HL-60/S4 treated with phorbol 12-myristate 13-acetate at 8.2 ng/mL for 4 days and 3 days (cell line): Measurements from ENCODE around the gene GPATCH4.
"Not testable (repeated sequence)": the region's sequence is repeated elsewhere in the genome, so short reads cannot be mapped to it uniquely, and the experiment has no call there.

Experiments used
- in situ Hi-C: fragments of 300-500 bp; cut with MboI; formaldehyde crosslinking; loops from 2 replicates; pipeline ENCODE4 v1.15.0; 2022; ENCODE audit warnings: low sequenced_read_pairs

Gene GPATCH4

DNA sequence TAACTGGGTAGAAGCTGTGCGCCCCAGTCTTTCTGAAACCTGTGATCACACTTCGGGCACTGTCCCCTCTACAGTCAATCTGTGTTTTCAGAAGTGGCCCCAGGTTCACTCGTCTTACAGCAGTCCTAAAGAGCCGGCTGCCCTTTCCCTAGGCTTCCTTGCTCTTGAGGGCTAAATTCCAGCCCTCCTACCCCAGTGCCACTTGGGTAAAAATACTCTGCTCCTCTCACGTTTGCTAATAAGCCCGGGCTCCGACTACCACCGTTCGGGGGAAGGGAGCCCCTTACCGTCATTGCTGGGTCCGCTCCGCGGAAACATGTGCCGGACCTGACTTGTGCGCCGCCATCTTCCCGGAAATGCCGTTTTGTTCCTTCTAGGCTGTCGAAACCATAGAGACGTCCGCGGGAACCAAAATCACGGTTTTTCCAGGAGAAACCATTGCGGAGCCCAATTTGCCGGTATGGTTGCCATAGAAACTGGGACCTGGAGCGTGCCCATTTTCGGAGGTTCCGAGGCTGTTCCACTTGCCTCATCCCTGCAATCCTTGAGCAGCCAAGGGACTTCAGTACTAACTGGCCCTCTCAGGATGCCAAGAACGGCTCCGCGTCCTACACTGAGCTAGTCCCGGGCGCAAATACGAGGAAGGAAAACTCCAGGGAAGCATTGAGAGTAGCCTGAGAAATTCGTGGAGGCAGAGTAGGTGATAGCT is at the start of gene GPATCH4:
TSS of gene GPATCH4 (minus strand) at position 358 of the 709 bp plus-strand sequence.
- in situ Hi-C loops = loop anchor here (10.0 kb wide), 1 partner anchor 146 kb away; no protein-coding TSS in a partner anchor

DNA sequence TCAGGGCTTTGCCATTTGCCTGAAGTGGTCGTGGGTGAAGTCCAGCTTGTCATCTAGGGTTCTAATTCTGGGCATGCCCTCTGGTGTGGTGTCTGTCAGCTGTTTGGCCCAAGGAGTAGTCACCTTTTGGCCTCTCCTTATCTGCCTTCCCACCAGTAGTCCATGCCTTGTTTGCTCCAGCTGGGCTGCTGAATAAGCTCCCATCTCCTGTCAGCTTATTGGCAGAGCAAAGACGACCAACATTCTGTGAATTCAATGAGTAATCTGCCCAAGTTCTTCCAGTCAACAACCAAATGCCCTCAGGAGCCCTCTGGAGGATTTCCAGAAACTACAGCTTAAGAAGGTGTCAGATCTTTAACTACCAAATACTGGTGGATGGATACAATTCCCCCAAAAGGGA is 47.7 kb upstream of the GPATCH4 start:
- in situ Hi-C loops = no loop called here

DNA sequence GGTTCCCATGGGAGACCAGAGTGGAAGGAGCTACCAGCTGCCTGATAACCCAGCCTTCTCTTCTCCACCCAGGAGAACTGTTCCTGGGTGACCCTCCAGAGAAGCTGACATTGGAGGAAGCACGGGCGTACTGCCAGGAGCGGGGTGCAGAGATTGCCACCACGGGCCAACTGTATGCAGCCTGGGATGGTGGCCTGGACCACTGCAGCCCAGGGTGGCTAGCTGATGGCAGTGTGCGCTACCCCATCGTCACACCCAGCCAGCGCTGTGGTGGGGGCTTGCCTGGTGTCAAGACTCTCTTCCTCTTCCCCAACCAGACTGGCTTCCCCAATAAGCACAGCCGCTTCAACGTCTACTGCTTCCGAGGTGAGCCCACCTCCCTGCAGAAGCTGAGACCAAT is 47.2 kb upstream of the GPATCH4 start:
- in situ Hi-C loops = no loop called here

DNA sequence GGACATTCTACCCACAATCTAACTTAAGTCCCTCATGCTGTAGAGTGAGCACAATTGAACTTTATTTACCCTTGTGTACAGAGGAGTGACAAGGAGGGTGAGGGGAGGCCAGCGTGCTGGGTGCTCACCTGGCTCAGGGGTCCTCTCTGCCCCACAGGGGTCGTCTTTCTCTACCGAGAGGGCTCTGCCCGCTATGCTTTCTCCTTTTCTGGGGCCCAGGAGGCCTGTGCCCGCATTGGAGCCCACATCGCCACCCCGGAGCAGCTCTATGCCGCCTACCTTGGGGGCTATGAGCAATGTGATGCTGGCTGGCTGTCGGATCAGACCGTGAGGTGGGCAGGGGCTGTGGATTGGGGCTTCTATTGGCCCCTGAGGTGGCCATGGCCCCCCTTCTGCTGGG is 46.1 kb upstream of the GPATCH4 start:
- in situ Hi-C loops = no loop called here

DNA sequence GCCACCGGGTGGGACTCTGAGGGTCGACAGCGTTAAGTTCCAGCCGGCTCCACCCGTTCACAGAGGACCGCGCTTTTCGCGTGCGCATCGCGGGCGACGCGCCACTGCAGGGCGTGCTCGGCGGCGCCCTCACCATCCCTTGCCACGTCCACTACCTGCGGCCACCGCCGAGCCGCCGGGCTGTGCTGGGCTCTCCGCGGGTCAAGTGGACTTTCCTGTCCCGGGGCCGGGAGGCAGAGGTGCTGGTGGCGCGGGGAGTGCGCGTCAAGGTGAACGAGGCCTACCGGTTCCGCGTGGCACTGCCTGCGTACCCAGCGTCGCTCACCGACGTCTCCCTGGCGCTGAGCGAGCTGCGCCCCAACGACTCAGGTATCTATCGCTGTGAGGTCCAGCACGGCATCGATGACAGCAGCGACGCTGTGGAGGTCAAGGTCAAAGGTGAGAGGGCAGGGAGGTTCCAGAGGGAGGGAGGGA is 45.5 kb upstream of the GPATCH4 start:
- in situ Hi-C loops = no loop called here

DNA sequence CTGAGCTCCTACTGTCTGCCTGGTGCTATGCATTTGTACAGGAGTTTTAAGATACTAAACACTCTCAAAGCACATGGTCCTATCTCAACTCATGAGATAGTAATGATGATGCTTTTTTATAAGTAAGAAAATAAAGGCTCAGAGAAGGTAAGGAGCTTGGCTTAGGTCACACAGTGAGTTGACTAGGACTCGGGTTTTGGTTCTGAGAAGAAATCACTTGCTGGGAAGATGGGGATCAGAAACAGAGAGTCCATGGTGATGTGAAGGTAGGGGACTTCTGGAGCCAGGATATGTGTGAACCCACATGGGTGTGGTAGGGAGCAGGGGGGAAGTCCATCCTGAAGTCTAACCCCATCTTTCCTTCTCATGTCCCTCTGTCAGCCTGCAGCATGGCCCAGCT is 44.4 kb upstream of the GPATCH4 start:
- in situ Hi-C loops = no loop called here

DNA sequence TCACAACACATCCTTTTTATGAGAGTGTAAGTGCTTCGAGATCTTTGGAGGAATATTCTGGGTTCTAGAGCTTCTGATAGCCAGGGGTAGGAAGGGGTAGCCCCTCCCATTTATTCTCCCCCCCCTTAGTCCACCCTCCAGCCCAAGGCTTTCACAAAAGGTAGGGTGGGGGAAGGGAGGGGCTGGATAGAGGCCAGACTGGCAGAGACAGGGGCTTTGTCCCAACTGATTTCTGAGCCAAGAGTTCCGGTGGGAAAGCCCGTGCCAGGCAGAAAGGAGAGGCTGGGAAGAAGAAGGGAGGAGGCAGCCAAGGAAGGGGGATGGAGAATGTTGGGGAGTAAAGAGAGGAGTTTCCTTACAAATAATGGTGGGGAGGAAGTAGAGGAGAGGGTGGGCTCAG is 43.8 kb upstream of the GPATCH4 start:
- in situ Hi-C loops = no loop called here

DNA sequence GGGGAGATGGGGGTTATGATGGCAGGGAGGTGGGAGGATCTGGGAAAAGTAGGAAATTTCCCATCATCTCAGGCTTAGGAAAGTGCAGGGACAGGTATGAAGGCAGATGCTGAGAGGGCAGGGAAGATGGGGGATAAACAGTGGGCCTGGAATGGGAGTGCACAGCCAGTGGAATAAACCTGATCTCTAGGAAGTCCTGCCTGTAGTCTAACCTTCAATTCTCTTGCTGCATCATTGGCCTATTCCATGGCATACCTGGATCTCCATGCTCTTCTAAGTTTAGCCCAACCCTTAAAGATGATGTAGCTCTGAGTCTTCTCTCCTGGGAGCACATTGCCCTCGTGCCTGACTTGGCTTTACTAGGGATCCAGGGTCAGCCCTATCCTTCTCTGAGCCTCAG is 43.4 kb upstream of the GPATCH4 start:
- in situ Hi-C loops = no loop called here

DNA sequence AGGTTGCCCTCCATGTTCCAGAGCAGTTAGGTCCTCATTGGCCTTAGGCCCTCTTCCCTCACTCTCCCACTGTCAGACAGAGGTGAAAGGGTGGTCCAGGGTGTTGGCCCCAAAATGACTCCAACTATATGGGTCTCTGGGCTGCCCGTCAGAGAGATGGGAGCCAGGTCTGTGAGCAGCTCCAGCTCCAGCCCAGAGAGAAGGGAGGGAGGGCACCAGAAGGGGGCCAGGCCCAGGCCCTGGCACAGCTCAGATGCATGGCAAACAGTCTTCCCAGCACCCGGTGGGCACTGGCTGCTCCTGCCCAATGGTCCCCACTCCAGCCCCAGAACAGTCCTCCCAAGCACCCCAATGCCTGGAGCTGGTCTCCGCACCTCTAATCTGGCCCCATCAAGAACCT is 42.9 kb upstream of the GPATCH4 start:
- in situ Hi-C loops = no loop called here

DNA sequence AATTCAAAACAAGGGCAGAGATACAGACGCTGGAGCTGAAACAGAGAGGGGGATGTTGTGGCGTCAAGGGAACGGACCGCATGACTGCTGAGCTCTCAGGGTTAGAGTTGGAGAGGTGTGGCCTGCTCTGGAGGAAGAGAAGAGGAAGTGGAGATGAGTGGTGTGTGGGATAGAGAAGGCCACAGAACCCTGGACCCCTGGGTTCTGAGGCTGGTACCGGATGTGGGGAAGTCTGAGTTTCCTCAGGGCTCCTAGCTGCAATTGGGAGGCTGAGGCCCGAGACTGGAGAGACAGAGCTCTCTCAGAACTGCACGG is 42.5 kb upstream of the GPATCH4 start:
- in situ Hi-C loops = no loop called here

DNA sequence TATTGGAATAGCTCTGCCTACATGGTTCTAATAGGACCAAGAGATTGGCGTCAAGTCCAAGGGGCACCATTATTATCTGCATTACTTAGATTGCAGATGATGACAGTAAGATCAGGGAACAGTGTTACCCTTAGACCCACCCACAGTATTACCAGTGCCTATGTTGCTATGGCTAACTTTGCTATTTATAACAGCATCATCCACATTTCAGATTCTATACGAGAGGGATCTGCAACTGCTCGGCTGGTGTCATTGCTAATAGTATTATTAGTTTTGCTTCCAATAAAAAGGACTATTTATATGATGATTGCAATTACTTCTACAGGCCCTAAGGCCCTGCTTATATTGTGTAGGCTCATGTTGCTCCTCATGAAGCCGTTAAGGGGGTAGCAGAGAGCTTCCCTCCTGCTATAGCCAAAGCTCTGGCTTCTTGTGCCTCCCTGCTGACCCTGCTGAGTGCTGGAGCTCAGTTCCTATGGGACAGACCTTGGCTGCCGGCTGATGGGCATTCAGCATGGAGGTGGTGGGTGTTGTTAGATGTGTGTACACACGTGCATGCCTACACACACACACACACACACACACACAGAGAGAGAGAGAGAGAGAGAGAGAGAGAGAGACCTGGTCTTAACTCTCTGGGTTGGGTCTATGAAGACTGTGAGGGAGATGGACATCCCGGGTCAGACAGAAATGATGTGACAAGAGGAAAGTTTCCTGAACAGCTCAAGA is 41.9 kb upstream of the GPATCH4 start:
- in situ Hi-C loops = no loop called here

DNA sequence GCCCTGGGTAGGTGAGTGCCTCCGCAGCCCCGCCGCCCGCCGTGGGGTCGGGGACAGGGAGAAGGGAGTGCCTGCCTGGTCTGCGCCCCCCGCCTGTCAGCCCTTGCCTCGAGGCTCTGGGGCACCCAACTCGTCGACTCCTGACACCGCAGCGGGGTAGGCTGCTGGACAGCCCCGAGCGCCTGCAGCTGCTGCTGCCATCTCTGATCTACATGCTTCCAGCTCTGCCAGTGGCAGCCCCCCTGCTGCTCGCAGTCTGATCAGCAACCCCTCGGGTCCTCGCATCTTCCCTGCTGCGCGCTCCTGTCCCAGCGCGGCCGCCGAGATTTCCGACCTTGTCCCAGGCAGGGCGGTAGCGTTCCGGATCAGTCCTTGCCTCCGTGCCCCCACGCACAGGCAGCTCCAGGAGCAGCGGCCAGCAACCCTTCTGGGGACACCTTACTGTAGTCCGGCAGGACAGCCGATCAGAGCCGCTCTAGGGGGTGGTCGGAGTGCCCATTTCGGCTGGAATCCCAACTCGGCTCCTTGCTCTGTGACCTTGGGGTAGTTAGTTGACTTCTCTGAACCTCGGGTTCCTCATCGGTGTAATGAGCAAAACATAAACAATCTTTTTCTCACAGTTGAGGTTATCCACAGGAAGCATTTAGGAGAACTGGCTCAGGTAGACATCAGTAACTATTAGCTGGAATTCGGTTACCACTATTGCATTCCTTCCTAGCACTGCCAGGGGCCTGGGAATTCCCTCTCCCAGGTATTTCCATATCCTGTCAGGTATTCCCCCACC is 41.2 kb upstream of the GPATCH4 start:
- in situ Hi-C loops = no loop called here

DNA sequence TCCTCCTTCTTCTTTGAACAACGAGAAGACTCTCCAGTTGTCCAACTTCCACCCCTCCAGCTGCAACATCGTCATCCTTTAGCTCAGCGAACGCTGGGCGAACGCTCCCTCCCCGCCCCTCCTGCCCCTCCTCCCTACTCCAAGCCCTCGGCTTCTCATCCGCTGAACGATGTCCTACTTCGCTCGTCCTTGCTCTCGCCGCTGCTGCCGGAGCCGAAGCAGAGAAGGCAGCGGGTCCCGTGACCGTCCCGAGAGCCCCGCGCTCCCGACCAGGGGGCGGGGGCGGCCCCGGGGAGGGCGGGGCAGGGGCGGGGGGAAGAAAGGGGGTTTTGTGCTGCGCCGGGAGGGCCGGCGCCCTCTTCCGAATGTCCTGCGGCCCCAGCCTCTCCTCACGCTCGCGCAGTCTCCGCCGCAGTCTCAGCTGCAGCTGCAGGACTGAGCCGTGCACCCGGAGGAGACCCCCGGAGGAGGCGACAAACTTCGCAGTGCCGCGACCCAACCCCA is 40.5 kb upstream of the GPATCH4 start, which contains the start of gene BCAN:
TSS of gene BCAN (plus strand) at position 357 of the 504 bp plus-strand sequence. CDS start 3,938 bp downstream, outside the sequence.
- in situ Hi-C loops = no loop called here

DNA sequence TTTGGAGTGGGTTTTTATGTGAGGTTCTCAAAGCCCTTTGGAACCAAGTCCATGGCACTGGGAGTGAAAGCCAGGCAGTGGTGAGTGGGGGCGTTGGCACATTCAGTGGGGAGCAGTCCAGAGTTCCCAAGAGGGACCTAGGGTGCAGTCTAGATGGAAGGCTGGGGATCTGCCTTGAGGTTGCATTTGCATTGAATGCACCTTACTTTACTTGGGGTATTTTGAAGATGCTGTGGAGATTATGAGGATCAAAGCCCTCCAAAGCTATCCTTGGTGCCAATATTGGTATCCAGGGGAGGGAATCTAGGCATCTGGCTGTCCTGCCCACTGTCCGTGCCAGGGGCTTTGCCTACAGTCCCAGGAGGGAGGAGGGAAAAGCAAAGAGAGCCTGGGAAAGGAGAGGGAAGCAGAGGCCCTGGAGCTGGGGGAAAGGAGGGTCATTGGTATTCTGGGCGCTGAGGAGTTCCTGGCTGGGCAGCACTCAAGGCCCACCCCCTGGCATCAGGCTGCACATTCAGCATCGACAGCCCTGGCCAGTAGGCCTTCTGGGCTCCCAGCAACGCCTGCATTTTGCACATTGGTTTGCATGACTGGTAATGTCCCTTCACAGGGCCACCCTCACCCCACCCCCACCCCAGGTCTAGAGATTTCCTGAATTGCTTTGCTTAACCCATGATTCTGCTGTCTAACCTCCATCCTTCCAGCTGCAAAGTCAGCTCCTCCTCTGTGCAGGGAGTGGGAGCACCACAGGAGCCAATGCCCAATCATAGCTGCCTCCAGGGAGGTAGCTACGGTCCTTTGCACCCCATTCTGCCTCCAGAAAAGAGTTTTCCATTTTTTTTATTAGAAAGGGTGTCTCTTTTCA is 39.8 kb upstream of the GPATCH4 start:
- in situ Hi-C loops = no loop called here

DNA sequence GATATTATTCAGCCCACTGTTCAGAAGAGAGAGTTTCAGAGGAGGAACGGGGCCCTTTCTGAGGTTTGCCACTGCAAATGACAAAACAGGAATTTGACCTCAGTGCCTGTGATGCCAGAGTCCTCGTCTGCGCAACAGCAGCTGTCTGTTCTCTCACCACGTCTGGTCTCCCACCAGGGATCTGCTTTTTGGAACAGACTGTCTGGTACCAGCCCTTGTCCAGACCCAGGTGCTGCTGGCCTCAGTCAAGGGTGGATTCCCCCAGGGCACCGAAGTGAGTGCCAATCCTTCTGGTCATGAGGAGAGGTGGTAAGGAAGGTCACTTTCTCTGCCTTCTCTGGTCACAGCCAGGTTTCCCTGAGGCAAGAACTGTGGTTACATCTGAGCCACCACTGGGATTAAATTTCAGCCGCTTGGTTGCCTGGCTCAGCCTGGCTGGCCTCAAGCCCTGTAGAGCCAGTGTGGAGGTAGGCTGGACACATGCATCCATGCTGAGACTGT is 38.4 kb upstream of the GPATCH4 start:
- in situ Hi-C loops = no loop called here

DNA sequence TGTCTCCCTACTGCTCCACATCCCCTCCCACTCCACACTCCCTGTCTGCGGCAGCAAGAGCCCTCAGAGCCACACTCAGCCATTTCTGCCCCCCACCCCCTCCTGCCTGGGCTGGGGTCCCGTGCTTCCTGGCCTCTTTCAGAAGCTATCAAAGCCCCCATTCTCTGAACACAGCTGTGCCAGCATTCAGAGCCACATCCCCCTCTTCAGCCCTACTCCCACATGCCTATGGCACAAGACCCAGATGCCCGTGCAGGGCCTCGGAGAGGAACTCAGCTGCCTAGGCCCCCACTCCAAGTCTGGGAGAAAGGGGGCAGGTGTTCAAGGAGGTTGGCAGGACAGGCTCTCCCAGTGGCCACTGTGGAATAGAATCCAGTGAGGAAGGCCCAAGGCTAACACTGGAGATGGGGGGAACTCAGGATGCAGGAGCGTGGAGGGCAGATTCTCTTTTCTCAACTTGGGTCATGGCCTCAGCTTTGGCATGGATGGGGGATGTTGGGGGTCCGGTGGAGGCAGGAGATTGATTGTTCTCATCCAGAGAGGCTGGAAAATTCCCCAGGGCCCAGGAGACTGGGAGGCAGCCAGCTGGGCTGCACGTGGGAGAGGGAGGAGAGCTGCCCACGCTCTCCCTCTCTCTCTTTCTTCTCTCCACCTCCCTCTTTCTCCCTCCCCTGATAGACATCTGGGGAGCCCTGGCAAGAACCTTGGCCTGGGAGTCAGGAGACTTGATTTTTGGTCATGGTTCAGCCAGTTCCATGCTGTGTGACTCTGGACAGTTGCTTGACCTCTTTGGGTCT is 37.1 kb upstream of the GPATCH4 start:
- in situ Hi-C loops = no loop called here

DNA sequence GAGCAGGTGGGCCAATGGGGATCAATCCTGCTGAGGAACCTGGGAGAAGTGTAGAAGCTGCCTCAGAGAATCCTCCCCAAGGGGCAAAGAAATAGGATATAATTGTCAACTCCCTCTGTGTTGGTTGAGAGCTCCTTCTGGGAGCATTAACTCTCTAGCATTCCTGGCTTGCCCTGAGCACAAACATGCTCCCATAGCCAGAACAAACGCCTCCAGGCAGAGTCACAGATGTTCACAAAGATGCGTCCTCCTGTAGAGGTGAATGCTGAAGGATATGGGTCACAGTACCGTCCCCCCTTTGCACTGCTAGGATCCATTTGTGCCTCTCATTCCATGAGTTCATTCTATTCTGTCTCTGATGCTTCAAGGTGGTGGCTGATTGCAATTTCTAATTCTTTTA is 31.1 kb upstream of the GPATCH4 start:
- in situ Hi-C loops = no loop called here

DNA sequence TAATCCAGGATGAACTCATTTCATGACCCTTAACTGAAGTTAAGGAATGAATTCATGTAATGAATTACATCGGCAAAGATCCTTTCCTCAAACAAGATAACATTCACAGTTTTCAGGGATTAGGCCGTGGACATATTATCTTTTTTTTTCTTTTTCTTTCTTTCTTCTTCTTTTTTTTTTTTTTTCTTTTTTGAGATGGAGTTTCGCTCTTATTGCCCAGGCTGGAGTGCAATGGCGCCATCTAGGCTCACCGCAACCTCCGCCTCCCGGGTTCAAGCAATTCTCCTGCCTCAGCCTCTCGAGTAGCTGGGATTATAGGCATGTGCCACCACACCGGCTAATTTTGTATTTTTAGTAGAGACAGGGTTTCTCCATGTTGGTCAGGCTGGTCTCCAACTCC is 29.9 kb upstream of the GPATCH4 start:
- in situ Hi-C loops = not testable (repeated sequence)

DNA sequence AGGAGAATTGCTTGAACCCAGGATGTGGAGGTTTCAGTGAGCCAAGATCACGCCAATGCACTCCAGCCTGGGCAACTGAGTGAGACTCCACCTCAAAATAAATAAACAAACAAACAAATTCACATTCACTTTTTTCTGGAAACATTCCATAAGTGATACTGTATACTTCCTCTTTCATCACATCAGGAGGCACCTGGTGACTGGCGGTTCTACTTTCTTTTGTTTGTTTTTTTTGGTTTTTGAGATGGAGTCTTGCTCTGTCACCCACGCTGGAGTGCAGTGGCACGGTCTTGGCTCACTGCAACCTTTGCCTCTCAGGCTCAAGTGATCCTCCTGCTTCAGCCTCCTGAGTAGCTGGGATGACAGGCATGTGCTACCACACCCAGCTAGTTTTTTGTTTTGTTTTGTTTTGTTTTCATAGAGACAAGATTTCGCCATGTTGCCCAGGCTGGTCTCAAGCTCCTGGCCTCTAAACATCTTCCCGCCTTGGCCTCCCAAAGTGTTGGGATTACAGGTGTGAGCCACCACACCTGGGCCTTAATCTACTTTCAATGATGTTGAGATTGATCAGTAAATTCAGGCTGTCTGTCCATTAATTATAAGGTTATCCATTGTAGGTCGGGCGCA is 28.7 kb upstream of the GPATCH4 start:
- in situ Hi-C loops = no loop called here
